Activated CD4-positive, alpha-beta T cell treated with anti-CD3 and anti-CD28 coated beads, Interleukin-10, Interleukin-2, amounts not matched to agents 100 ng/mL and 50 ng/mL, durations not matched to agents 16 hours and 8 hours (primary cell): ENCODE results near the gene RAPGEF4.
"Not testable (repeated sequence)": the region's sequence is repeated elsewhere in the genome, so short reads cannot be mapped to it uniquely, and the experiment has no call there.

Experiments
- DNase-seq: peaks from one replicate; pipeline ENCODE4 v3.0.0-alpha.2; 2020

The RAPGEF4 gene

DNA sequence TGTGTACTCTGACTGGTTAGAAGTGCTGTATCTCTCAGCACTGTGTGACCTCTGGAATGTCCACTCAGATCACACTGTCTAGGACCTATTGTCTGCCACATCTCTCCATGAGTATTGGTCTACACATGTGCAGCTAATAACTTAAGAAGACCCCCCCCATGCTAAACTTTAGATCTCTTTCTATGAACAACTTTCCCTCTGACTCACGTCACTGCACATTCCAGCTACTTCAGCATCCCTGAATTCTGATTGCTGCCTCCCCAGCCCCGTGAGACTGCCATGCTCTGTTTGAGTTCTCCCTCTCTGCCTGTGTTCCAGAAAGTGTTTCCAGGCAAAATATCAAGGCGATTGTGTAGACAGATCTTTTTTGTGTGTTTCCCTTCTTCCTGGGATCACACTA lies 41.8 kb downstream of the RAPGEF4 start:
- no peak for DNase-seq

DNA sequence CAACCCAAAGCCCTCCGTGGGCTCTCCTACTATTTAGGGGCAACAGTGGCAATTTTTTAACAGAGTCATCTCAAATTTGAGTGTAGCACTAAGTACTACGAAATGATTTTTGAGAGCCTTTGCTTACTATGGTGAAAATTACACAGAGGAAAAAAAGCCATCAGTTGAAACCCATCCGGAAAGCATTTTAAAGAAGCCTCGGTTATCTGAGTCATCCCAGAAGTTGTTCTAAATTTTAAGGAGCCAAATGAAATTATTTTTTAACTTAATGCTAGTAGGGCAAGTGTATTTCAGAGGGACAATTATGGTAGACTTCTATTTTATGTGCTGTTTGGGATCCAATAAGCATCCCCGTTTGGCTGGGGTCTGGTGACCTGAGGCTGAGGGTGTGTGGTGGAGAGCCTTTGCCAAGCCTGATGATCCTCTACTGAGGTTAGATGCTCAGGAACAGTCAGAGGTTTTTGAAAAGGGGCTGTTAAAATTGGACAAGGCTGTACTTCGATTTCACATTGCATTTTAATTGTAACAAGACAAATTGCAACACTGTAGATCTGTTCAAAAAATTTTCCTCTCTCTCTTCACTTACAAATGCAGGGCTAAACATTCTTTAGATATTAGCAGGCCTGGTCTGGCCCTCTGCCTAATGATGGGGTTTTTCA lies 47.0 kb downstream of the RAPGEF4 start:
- DNase-seq, result no peak

DNA sequence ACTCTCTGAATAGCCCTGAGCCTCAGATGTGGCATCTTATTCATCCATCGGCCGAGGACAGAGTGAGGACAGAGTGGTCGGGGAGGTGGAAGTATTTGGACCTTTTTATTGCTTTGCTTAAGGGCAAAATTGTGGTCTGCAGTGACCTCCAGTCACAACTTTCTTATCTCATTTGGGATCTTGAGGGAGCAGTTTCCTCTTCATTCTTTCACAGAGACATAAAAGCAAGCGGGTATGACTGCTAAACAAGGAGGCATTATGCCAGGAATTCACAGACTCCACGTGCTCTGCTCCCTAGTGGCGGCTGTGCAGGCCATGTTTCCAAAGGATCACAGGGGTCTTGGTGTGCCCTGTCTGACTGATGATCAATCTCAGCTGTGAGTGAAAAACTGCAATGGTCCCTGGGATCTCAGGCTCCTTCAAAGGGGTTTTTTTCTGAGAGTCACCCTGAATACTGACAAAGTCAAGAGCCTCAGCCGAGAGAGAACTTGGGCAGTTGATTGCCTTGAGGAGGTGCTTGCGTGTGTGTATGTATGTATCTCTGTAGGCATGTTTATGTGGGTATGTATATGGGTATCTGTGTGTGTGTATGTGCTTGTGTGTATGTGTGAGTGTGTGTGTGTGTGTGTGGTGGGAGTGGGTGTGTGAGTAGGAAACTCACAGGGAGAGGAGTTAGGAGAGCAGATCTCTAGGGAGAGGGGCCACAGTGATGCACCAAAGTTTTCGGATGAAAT lies 47.7 kb downstream of the RAPGEF4 start:
- no peak for DNase-seq

DNA sequence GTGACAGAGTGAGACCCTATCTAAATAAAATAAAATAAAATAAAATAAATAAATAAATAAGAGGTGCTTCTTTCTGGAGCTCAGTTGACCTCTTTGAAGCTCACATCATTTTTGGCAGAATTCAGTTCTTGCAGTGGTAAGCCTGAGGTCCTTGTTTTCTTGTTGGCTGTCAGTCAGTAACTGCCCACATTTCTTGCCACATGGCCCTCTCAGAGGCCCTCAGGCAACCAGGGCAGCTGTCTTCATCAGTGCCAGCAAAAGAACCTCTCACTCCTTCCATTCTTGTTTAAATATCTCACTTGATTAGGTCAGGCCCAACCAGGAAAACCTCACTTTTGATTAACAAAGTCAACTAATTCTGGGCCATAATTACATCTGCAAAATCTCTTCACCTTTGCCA lies 53.2 kb downstream of the RAPGEF4 start:
- no peak for DNase-seq

DNA sequence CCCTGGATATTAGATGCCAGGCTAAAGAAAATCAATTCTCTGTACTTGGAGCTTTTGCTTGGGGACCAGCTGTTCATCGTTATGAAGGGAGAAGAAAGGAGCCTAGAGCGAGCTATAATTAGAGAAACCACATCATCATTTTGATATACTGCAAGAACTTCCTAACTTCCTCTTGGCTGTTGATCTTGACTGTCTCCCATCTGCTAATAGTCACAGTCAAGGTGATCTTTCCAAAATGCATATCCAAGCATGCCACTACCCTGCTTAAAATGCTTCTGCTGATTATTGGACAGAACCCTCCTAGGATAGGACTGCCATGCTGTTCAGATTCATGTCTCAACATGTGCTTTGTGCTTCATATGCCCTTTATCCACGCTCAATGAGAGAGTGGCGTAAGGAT lies 54.8 kb downstream of the RAPGEF4 start:
- DNase-seq, result no peak

DNA sequence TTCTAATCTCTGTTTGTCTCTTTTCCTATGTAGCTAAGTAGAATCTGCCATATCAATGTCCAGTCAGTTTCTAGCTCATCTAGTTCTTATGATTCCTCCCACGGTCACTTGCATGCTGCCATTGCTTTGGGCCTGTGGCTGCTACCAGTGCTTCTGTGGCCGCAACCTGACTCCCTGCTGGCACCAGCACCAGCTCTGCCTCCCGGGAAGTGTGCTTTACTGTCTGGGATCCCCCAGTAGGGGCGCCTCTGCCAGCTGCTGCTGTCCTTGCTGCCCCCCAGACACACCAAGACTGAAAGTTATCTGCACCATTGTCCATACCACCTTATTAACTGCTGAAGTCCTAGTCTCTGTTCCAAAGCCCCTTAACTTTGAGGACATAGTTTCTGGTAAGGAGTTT lies 56.3 kb downstream of the RAPGEF4 start:
- DNase-seq, result no peak

DNA sequence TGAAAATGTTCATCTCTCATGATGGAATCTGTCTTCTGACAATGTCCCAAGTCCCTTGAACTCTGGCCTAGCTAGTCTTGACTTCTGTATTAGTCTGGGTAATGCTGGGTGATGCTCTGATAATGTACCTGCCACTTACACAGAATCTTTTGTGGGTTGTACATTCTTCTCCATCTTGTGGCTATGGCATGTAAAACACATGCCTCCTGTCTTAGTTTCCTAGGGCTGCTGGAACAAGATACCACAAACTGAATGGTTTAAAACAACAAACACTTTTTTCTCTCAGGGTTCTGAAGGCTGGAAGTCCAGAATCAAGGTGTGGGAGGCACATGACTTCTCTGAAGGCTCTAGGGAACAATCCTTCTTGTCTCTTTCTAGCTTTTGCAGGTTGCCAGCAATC lies 57.1 kb downstream of the RAPGEF4 start:
- DNase-seq, result no peak

DNA sequence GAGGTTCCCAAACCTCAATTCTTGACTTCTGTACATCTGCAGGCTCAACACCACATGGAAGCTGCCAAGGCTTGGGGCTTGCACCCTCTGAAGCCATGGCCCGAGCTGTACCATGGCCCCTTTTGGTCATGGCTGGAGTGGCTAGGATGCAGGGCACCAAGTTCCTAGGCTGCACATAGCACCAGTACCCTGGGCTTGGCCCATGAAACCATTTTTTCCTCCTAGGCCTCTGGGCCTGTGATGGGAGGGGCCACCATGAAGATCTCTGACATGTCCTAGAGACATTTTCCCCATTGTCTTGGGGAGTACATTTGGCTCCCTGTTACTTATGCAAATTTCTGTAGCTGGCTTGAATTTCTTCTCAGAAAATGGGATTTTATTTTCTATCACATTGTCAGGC lies 67.7 kb downstream of the RAPGEF4 start:
- not testable (repeated sequence) for DNase-seq

DNA sequence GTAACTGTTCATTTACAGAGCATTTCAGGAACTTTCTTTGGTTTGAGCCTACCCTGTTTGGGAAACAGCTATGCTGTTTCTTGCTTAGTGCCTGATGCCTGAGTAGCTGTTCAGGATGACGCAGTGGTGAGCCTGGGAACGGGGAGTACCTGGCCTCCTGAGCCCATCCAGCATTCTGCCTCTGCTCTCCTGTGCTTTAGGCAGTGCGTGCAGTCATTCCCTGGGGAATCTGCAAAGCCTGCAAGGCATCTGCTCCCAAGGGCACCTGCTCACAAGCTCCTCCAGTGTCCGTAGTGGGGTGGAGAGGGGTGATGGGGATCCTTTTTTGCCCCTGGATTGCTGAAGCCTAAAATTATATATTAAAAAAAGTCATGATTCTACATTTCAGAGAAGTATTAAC lies 68.8 kb downstream of the RAPGEF4 start:
- no peak for DNase-seq

DNA sequence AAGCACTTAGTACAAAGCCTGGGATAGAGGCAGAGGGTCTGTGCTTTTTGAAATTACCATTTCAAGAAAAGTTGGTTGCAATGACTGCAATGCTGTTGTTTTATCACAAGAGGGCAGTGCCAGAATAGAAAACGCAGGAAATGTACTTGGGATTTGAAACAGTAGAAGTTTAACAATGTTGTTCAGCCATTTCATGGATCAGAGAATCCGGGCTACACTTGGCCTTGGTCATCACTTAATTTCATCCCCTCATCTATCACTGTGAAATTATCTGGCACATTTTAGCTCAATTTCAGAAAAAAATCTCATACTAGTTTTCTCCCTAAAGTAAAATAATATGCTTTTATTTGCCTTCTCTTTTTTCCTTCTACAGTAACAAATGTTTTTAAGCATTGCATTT lies 70.8 kb downstream of the RAPGEF4 start:
- peak; percentile 30 for DNase-seq

DNA sequence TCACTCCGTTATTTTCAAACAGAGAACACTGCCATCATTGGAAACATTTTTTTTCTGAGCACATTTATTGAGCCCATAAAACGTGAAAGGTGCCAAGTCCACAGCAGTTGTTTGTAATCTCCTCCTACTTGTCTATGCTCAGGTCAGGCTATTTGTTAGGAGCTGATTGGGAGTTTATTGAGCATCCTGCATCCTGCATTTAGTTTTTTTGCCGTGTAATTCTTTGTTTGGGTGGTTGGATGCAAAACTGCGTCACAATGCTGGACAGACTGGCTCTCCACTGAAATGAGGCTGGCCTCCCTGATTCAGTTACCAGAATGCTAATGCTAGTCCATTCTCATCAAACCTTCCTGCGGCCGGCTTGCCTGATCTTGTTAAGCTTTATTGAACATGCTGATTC lies 71.4 kb downstream of the RAPGEF4 start:
- DNase-seq, result no peak

DNA sequence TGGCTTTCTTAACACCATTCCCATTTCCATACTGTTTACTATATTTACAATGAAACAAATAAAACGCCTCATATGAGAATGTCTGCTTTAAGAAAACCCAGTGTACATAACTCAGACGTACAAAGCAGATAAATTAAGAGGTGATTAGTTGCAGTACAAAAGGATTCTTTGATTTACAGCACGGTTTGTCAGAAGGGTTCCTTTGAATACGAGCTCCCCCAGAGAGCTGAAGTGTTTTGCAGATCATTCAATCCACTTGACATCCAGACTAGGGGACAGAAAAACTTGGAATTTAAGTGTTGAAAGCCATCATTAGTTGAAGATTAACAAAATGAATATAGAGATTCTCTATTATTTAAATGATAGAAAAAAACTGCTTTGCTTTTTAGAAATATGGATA lies 72.5 kb downstream of the RAPGEF4 start:
- DNase-seq, result no peak

DNA sequence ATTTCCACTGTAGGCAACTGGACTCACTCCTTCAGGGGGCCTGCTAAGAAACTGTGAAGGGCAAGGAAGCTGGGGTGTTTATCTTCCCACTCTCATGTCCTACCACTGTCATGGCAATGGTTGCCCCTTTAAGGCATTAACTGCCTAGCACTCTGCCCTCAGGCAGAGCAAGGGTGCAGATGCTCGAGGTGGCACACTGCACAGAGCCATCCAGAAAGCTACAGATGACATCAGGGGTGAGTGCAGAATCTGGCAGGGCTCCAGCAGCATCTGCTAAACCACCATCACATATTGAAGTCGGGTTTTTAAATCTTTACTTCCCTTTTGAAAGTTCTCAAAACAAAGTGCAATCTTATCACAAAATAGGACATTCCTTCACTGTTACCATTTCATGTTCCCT lies 75.4 kb downstream of the RAPGEF4 start:
- DNase-seq, result peak; percentile 4

DNA sequence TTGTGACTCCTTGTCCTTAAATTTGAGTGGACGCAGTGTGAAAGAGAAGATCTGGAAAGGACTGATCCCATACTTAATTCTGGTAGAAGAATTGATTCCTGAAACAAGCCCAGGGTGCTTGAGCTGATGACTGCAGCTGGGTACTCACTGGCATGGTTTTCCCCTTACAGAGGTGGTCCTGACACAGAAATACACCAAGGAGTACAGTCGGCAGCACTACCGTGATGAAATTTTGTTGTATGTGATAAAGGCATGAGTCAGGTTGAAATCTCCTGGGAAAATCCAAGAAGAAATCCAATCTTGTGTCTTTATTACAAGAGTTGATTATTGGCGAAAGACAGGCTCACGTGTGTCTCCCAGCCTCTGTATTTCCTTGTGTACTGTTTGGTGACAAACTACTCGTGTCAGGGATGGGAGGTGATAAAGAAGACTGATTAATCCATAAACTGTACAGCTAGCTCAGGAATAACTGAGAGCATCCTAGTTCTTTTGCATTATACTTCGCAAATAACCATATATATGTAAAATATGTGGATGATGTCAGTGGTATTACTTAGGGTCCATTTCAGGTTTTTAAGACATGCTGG lies 76.6 kb downstream of the RAPGEF4 start:
- DNase-seq, result no peak

DNA sequence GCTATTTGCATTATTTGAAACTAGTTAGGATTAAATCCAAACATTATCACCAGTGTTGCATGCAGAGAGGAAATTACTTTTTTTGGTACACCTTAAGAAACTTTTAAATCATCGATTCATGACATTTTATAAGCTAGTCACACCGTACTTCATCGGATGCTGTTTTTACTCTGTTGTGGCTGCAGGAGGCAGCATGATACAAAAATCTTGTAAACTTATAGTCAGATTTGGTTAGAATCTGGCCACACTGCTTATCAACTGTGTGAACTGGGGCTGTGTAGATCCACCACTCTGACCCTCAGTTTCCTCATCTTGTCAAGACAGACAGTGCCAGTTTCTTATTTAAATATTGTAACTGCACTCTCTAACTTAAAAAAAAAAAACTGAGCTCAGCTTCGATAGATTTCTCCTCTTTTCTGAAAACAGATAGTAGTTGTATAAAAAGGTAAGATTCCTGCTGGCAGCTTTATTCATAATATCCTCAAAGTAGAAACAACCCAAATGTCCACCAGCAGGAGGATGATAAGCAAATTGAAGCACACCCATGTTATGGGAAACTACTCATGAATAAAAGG lies 77.8 kb downstream of the RAPGEF4 start:
- no peak for DNase-seq

DNA sequence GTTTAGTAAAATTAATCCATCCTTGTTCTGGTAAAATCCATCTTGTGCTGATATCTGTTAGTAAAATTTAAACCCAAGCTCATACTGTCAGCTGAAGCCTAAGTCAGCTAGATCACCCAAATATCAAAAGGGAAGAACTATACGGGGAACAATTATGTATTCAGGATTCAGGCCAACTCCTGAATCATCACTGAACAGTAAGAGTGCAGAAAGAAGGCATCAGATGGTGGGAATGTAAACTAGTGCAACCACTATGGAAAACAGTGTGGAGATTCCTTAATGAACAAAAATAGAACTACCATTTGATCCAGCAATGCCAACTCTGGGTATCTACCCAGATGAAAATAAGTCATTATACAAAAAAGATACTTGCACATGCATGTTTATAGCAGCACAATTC lies 81.8 kb downstream of the RAPGEF4 start:
- no peak for DNase-seq

DNA sequence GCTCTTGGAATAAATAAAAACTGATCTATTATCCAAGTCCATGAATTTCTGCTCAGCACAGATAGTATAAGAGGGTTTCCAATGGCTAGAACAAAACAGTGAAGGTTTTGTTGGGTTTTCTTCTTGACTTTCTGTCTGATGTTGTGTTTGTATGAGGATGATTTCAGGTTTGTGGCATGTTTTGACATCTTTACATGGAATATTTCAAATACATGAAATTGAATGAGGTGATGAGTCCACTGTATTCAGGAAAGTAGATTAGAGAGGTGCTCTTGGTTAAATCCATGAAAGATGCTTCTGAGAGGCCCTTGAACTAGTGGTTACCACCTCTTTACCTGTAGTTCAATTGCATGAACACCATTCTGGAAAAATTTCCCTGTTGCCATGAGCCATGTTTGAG lies 84.3 kb downstream of the RAPGEF4 start:
- no peak for DNase-seq

DNA sequence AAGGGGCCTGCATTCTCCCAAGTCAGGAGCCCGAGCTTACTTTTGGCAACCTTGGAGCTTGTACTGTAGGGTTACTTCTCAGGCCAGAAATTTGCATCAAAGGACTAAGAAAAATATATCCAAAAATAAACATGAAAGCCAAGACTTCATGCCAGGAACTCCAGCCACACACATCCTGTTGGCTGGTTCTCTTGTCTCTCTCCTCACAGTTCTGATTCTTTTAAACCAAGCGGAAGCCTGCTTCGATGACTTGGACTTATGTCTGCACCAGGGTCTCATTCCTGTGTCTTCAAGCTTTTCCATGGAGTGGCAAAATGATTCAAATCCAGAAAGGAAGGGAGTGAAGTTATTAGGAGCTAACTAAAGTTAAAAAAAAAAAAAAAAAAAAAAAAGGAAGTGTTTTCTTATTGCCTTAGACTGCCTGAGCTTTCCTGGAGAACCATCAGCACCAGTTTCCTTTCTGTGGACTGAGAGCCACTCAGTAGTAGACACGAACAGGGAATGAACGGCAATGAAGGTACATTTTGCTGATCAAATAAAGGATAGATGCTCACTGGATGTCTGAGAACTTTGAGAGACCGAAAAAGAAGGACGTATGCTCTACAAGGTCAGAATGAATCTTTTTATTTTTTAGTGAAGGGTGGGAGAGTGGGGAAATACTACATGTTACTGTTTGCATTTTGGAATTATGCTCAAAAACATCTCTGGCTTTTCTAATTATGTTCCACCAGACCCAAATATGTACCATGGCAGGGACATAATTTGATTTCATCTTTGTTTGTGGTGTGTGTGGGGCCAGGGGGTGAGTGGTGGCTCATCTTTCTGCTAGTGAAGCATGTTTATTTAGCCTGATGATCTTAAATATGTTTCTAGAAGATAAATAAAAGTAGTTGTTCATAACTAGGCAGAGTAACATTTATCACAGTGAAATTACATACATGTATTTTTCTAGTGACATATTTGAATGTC lies 86.0 kb downstream of the RAPGEF4 start:
- DNase-seq, result no peak

DNA sequence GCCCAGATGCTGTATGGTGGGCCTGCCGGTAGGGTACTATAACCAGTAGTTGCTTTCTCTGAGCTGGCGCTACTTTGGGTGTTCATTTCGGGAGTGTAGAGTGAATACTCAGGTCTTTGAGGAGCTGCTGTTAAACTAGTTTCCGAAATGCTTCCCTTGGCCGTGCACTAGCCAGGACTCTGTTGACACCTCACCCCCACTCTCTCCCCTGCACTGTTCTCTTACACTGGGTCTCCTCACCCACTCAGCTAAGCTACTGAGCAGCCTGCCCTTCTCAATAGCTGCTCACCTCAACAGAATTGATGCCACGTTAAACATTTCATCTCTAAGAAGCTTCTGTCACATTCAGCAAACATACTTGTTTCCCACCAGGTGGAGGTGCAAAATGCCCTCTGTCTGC lies 86.9 kb downstream of the RAPGEF4 start:
- DNase-seq, result no peak

DNA sequence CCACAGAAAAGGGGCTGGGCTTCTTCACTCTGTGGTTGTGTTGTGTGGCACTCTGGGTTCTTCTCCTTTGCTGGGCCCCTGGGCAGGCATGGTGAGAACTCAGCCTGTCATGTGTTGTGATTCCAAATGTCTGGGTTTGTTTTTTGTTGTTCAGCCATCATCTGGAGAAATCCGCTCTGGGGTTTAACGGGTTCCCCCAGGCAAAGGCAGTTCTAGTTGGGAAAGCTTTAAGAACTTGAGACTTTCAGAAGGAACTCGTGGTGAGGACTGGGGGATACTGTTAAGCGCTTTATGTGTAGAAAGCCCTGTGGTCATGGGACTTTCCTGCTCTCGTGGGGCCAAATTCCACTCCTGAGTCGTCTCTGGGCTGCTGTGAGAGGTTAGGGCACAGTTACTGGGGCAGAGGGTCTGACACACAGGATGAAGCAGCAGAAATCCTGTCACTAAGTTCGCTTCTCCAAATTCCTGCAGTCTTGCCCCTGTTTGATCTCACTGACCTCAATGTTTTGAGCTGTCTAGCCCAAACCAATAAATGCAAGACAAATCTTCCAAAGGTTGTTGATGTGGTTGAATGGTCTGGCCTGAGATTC lies 87.7 kb downstream of the RAPGEF4 start:
- no peak for DNase-seq

DNA sequence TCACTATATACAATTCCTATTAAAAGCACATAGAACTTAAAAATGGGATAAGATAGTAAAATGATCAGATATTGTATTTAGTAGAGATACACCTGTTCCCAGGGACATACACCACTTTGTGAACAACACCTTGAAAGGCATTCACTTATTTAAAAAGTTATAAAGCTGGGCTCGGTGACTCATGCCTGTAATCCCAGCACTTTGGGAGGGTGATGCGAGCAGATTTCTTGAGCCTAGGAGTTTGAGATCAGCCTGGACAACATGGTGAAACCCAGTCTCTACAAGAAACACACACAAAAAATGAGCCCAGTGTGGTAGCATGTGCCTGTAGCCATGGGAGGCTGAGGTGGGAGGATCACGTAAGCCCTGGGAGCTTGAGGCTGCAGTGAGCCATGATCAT lies 90.9 kb downstream of the RAPGEF4 start:
- no peak for DNase-seq

DNA sequence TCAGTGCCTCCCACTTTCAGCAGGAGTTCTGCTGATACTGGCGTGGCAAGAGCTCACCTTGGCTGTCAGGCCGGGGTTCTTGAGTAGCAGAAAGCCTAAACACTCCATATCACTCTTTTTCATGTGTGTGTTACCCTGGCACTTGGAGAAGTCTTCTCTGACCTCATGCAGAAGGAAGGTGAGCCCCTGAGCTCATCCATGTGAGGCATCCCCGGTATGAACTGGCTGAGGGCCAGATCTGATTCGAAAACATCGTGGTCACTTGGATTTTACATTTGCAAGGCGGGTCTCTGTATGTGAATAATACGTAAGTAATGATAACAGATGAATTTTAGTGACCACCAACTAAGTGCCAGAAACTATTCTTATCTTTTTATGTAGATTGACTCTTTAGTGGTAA lies 93.6 kb downstream of the RAPGEF4 start:
- DNase-seq, result no peak

DNA sequence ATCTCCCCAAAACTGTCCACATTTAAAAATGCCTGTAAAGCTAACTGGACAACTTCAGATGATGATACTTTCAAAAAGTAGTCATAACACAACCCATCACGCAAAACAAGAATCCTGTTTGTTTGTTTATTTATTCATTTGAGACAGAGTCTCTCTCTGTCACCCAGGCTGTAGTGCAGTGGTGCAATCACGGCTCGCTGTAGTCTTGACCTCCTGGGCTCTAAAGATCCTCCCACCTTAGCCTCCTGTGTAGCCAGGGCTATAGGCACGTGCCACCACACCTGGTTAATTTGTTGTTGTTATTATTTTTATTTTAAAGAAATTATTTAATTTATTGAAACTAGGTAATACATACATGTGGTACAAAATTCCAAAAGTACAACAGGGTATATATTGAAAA lies 94.8 kb downstream of the RAPGEF4 start:
- DNase-seq, result no peak
